HG03378 (cell line): ENCODE results near the gene PFN3.
"Not testable (repeated sequence)": the region's sequence is repeated elsewhere in the genome, so short reads cannot be mapped to it uniquely, and the experiment has no call there.

Experiments
- ATAC-seq: cut with Tn5 transposase; IDR thresholded peaks from one replicate; pipeline ENCODE4 v1.9.1; 2021; ENCODE audit warnings: mild to moderate bottlenecking, moderate library complexity; ENCODE audit not compliant: unreplicated experiment

The PFN3 gene

GRCh38 chr5:177425801-177426565 lies 25.5 kb upstream of the PFN3 start:
- ATAC-seq, result peak; percentile 82

GRCh38 chr5:177425196-177425800 lies 24.8 kb upstream of the PFN3 start:
- ATAC-seq, result no peak

GRCh38 chr5:177423671-177424070 lies 23.2 kb upstream of the PFN3 start:
- ATAC-seq, result no peak

- ATAC-seq, result no peak
Measured at GRCh38 chr5:177421062-177421798, 20.8 kb upstream of the PFN3 start.

- not testable (repeated sequence) for ATAC-seq
Measured at GRCh38 chr5:177420472-177420871, 20.0 kb upstream of the PFN3 start.

- ATAC-seq, result no peak
Measured at GRCh38 chr5:177419046-177419445, 18.6 kb upstream of the PFN3 start.

- not testable (repeated sequence) for ATAC-seq
Measured at GRCh38 chr5:177417081-177417480, 16.6 kb upstream of the PFN3 start.

GRCh38 chr5:177414481-177414880 lies 14.0 kb upstream of the PFN3 start:
- ATAC-seq, result no peak

GRCh38 chr5:177412603-177413233 lies 12.3 kb upstream of the PFN3 start:
- peak; percentile 62 for ATAC-seq

- no peak for ATAC-seq
Measured at GRCh38 chr5:177410575-177410974, 10.1 kb upstream of the PFN3 start.

GRCh38 chr5:177409043-177409801 lies 8.8 kb upstream of the PFN3 start, which contains the start of gene F12:
F12 (minus strand) TSS chr5:177409564; CDS start chr5:177409527, 37 bp downstream.
- no peak for ATAC-seq

- ATAC-seq, result no peak
Measured at GRCh38 chr5:177405805-177406204, 5.3 kb upstream of the PFN3 start.

GRCh38 chr5:177405312-177405711 lies 4.9 kb upstream of the PFN3 start:
- no peak for ATAC-seq

- no peak for ATAC-seq
Measured at GRCh38 chr5:177404641-177405179, 4.2 kb upstream of the PFN3 start.

- ATAC-seq, result peak; percentile 61
Measured at GRCh38 chr5:177403792-177404640, 3.6 kb upstream of the PFN3 start.

GRCh38 chr5:177403102-177403791 lies 2.8 kb upstream of the PFN3 start:
- peak; percentile 21 for ATAC-seq

- ATAC-seq, result no peak
Measured at GRCh38 chr5:177402271-177403043, 2.0 kb upstream of the PFN3 start.

GRCh38 chr5:177397875-177398390 lies 2.5 kb downstream of the PFN3 start:
- ATAC-seq, result no peak
